NK-92 (cell line): ENCODE data around the gene CYTH1.
"Not testable (repeated sequence)": the region's sequence is repeated elsewhere in the genome, so short reads cannot be mapped to it uniquely, and the experiment has no call there.

Experiments
- DNase-seq: peaks from one replicate; lab custom pipeline; 2025; ENCODE audit not compliant: unreplicated experiment; lab: John Stamatoyannopoulos, UW

The CYTH1 gene

GRCh38 chr17:78674595-78675315 is 107.3 kb downstream of the CYTH1 start:
- DNase-seq, result no peak

GRCh38 chr17:78674156-78674555 is 107.9 kb downstream of the CYTH1 start:
- DNase-seq, result no peak

GRCh38 chr17:78673395-78673794 is 108.7 kb downstream of the CYTH1 start:
- no peak for DNase-seq

GRCh38 chr17:78672871-78673371 is 109.2 kb downstream of the CYTH1 start:
- DNase-seq, result no peak

GRCh38 chr17:78672005-78672404 is 110.1 kb downstream of the CYTH1 start:
- DNase-seq, result no peak

GRCh38 chr17:78671726-78672001 is 110.4 kb downstream of the CYTH1 start:
- not testable (repeated sequence) for DNase-seq

GRCh38 chr17:78670850-78671725 is 111.0 kb downstream of the CYTH1 start:
- DNase-seq, result no peak

- DNase-seq, result no peak
Observed at GRCh38 chr17:78669975-78670518, 112.0 kb downstream of the CYTH1 start.

- DNase-seq, result no peak
Observed at GRCh38 chr17:78669256-78669974, 112.7 kb downstream of the CYTH1 start.

GRCh38 chr17:78668847-78669246 is 113.2 kb downstream of the CYTH1 start:
- no peak for DNase-seq

GRCh38 chr17:78667741-78668640 is 114.1 kb downstream of the CYTH1 start:
- no peak for DNase-seq

- no peak for DNase-seq
Observed at GRCh38 chr17:78667091-78667490, 115.0 kb downstream of the CYTH1 start.

- no peak for DNase-seq
Observed at GRCh38 chr17:78665952-78666920, 115.8 kb downstream of the CYTH1 start.

GRCh38 chr17:78665387-78665951 is 116.6 kb downstream of the CYTH1 start:
- DNase-seq, result no peak

- no peak for DNase-seq
Observed at GRCh38 chr17:78664476-78665386, 117.3 kb downstream of the CYTH1 start.

GRCh38 chr17:78661093-78661770 is 120.8 kb downstream of the CYTH1 start:
- no peak for DNase-seq

GRCh38 chr17:78659546-78659945 is 122.5 kb downstream of the CYTH1 start:
- DNase-seq, result no peak
